H9 (cell line): Measurements from ENCODE around the gene LRRK1. TPM values are rescaled to one million over a fixed set of nuclear protein-coding genes. Genes with fewer than 3 reads are reported as not detected.

Experiments
- DNase-seq: peaks from one replicate; pipeline ENCODE4 v3.0.0-alpha.2; 2017
- H2AFZ ChIP-seq: one replicate; pipeline ENCODE4 v1.6.1; 2013; ENCODE audit warnings: mild to moderate bottlenecking, low read length, control low read depth, moderate library complexity
- H2AK5ac ChIP-seq: 2 replicates; pipeline ENCODE4 v1.6.1; 2013; ENCODE audit warnings: low read length, control low read depth, mixed read lengths; ENCODE audit not compliant: insufficient read length
- H2BK120ac ChIP-seq: one replicate; pipeline ENCODE4 v1.6.1; 2013; ENCODE audit warnings: low read depth, mild to moderate bottlenecking, low read length, control low read depth, inconsistent platforms; ENCODE audit not compliant: poor library complexity, severe bottlenecking
- H2BK12ac ChIP-seq: 2 replicates; pipeline ENCODE4 v1.6.1; 2013; ENCODE audit warnings: low read length, control low read depth, mixed read lengths, low read depth; ENCODE audit not compliant: insufficient read length
- H2BK15ac ChIP-seq: 2 replicates; pipeline ENCODE4 v1.6.1; 2013; ENCODE audit warnings: low read depth, low read length, control low read depth
- H2BK20ac ChIP-seq: one replicate; pipeline ENCODE4 v1.6.1; 2013; ENCODE audit warnings: low read depth, mild to moderate bottlenecking, low read length, control low read depth, inconsistent platforms; ENCODE audit not compliant: poor library complexity, severe bottlenecking
- H2BK5ac ChIP-seq: 2 replicates; pipeline ENCODE4 v1.6.1; 2013; ENCODE audit warnings: low read length, control low read depth, mixed read lengths; ENCODE audit not compliant: insufficient read length
- H3K14ac ChIP-seq: 2 replicates; pipeline ENCODE4 v1.6.1; 2013; ENCODE audit warnings: low read length, control low read depth; ENCODE audit not compliant: insufficient read depth
- H3K18ac ChIP-seq: 2 replicates; pipeline ENCODE4 v1.6.1; 2013; ENCODE audit warnings: low read depth, mild to moderate bottlenecking, mixed read lengths, low read length, control low read depth; ENCODE audit not compliant: insufficient read length
- H3K23ac ChIP-seq: 2 replicates; pipeline ENCODE4 v1.6.1; 2013; ENCODE audit warnings: low read length, control low read depth, mixed read lengths, low read depth; ENCODE audit not compliant: insufficient read length
- H3K23me2 ChIP-seq: 2 replicates; pipeline ENCODE4 v1.6.1; 2013; ENCODE audit warnings: low read depth, mild to moderate bottlenecking, mixed read lengths, low read length, control low read depth; ENCODE audit not compliant: insufficient read length, poor library complexity, severe bottlenecking
- H3K27ac ChIP-seq: 2 replicates; pipeline ENCODE4 v1.5.1; 2013; ENCODE audit warnings: low read length, control low read depth, mixed read lengths, low read depth; ENCODE audit not compliant: insufficient read length
- H3K27me3 ChIP-seq: 2 replicates; pipeline ENCODE4 v1.6.1; 2013; ENCODE audit warnings: low read length, control low read depth, inconsistent platforms; ENCODE audit not compliant: insufficient read depth
- H3K4ac ChIP-seq: 2 replicates; pipeline ENCODE4 v1.6.1; 2013; ENCODE audit warnings: low read depth, mild to moderate bottlenecking, control low read depth, inconsistent platforms, low read length, moderate library complexity
- H3K4me1 ChIP-seq: 2 replicates; pipeline ENCODE4 v1.6.1; 2013; ENCODE audit warnings: low read length, control low read depth, inconsistent platforms; ENCODE audit not compliant: insufficient read depth
- H3K4me2 ChIP-seq: 2 replicates; pipeline ENCODE4 v1.6.1; 2013; ENCODE audit warnings: low read length, control low read depth, mixed read lengths; ENCODE audit not compliant: insufficient read length, insufficient read depth
- H3K56ac ChIP-seq: 2 replicates; pipeline ENCODE4 v1.6.1; 2013; ENCODE audit warnings: low read depth, mild to moderate bottlenecking, mixed read lengths, low read length, control low read depth; ENCODE audit not compliant: insufficient read length
- H3K79me1 ChIP-seq: 2 replicates; pipeline ENCODE4 v1.6.1; 2013; ENCODE audit warnings: low read depth, mild to moderate bottlenecking, moderate library complexity, low read length, control low read depth, inconsistent platforms; ENCODE audit not compliant: insufficient read depth, poor library complexity, severe bottlenecking
- H3K79me2 ChIP-seq: 2 replicates; pipeline ENCODE4 v1.6.1; 2013; ENCODE audit warnings: low read length, control low read depth, inconsistent platforms; ENCODE audit not compliant: insufficient read depth
- H3K9ac ChIP-seq: 2 replicates; pipeline ENCODE4 v1.6.1; 2013; ENCODE audit warnings: low read length, control low read depth, mixed read lengths; ENCODE audit not compliant: insufficient read length; ENCODE audit errors: extremely low read depth
- H3K9me3 ChIP-seq: one replicate; pipeline ENCODE4 v1.6.1; 2013; ENCODE audit warnings: low read depth, low read length, inconsistent platforms; ENCODE audit not compliant: control insufficient read depth
- H3T11ph ChIP-seq: one replicate; pipeline ENCODE4 v1.6.1; 2013; ENCODE audit warnings: mild to moderate bottlenecking, low read length, control low read depth, inconsistent platforms
- H4K20me1 ChIP-seq: one replicate; pipeline ENCODE4 v1.6.1; 2013; ENCODE audit not compliant: control insufficient read depth, insufficient read length, insufficient read depth
- H4K5ac ChIP-seq: 2 replicates; pipeline ENCODE4 v1.6.1; 2013; ENCODE audit warnings: low read depth, mild to moderate bottlenecking, mixed read lengths, low read length, control low read depth; ENCODE audit not compliant: insufficient read length
- H4K8ac ChIP-seq: replicated peaks from 2 replicates; pipeline ENCODE4 v1.6.1; 2013; ENCODE audit warnings: low read length, control low read depth, mixed read lengths, low read depth; ENCODE audit not compliant: insufficient read length
- H4K91ac ChIP-seq: 2 replicates; pipeline ENCODE4 v1.6.1; 2013; ENCODE audit warnings: low read depth, mild to moderate bottlenecking, moderate library complexity, mixed read lengths, low read length, control low read depth; ENCODE audit not compliant: insufficient read length
- H3K27ac Mint-ChIP-seq, 3 experiments: 2 replicates in 2 of 3; 3 replicates in 1 of 3; pipeline ENCODE4 v1.8.0; 2020 to 2021; ENCODE audit warnings: mixed read lengths in 3 of 3, mild to moderate bottlenecking in 1 of 3, moderate library complexity in 1 of 3
- H3K27me3 Mint-ChIP-seq: 2 replicates; pipeline ENCODE4 v1.8.0; 2021; ENCODE audit warnings: low read depth, mild to moderate bottlenecking, moderate library complexity, mixed read lengths
- H3K36me3 Mint-ChIP-seq, 3 experiments: 2 replicates in 2 of 3; 3 replicates in 1 of 3; pipeline ENCODE4 v1.8.0; 2020 to 2021; ENCODE audit warnings: low read depth in 3 of 3, mixed read lengths in 3 of 3; ENCODE audit not compliant: insufficient read depth in 1 of 3
- H3K4me1 Mint-ChIP-seq, 2 experiments: 2 replicates each; pipeline ENCODE4 v1.8.0; 2020; ENCODE audit warnings: mixed read lengths in 2 of 2
- H3K4me3 Mint-ChIP-seq, 2 experiments: 2 replicates in 1 of 2; 3 replicates in 1 of 2; pipeline ENCODE4 v1.8.0; 2020 to 2021; ENCODE audit warnings: mild to moderate bottlenecking in 2 of 2, mixed read lengths in 2 of 2, moderate library complexity in 1 of 2
- H3K9me3 Mint-ChIP-seq, 2 experiments: 2 replicates in 1 of 2; 3 replicates in 1 of 2; pipeline ENCODE4 v1.8.0; 2020; ENCODE audit warnings: mild to moderate bottlenecking in 2 of 2, mixed read lengths in 2 of 2, moderate library complexity in 1 of 2
- CTCF ChIP-seq: fragments of 200-600 bp; sonication (generic); conservative IDR thresholded peaks from 3 replicates; pipeline ENCODE4 v1.8.0; 2021; ENCODE audit warnings: antibody characterized with exemption, mild to moderate bottlenecking
- WGBS: extraction: QIAGEN DNeasy Blood & Tissue Kit; methylation state at CpG from one replicate; pipeline ENCODE4 v1.1.7; 2013; ENCODE audit warnings: missing lambda C conversion rate, low lambda C conversion rate, mixed read lengths; ENCODE audit not compliant: insufficient read length; ENCODE audit errors: extremely low coverage; 5-methylcytosine and 5-hydroxymethylcytosine counted together
- total RNA-seq: library from RNA; stranded (reverse); gene quantifications from 2 replicates; pipeline ENCODE4 v1.2.1, GENCODE V29; 2021

The LRRK1 gene
- total RNA-seq, 1 experiment from 2014 or later, result 4.0 TPM

DNA sequence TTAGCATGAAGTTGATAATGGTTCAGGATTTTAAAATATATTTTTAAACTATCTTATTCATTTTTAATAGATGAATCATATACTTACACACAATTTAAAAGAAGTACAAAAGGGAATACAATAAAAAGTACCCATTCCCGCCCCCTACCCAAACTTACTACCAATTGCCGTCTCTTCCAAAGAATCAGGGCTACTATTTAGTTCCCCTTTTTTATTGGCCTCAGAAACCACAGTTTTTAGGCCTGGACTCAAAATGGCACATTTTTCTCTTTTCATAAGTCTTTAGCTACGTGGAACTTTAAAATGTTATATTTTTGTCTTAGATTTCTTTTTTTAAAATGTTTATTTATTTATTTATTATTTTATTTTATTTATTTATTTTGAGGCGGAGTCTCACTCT, 18.0 kb downstream of the LRRK1 start:
- WGBS, result no CpG with 5 or more reads among the region's 4 CpGs
- Histone ChIP-seq H3K9me3 (no peaks in the 10 kb centered on the region), H3K4me1 (no peaks in the 10 kb centered on the region; the same call in 1 of the 2 replicates), H3K18ac (no peak overlapping the region), H3K14ac (no peak overlapping the region), H3K79me1 (no peaks in the 10 kb centered on the region), H2BK5ac (no peak overlapping the region), H3K23ac (no peak overlapping the region), H3K79me2 (no peaks in the 10 kb centered on the region), H4K5ac (no peak overlapping the region), H4K20me1 (no peaks in the 10 kb centered on the region), H3T11ph (no peak overlapping the region), H2AK5ac (no peak overlapping the region), H2AFZ (no peak overlapping the region), H3K27ac (no peak overlapping the region), H2BK15ac (no peak overlapping the region), H3K9ac (no peak overlapping the region), H3K23me2 (no peaks in the 10 kb centered on the region), H4K91ac (no peak overlapping the region), H3K4me2 (no peak overlapping the region), H3K56ac (no peak overlapping the region), H3K4ac (no peak overlapping the region), H2BK20ac (no peak overlapping the region), H2BK120ac (no peak overlapping the region), H4K8ac (no peak overlapping the region), H3K27me3 (no peaks in the 10 kb centered on the region), H2BK12ac (no peak overlapping the region)
- Mint-ChIP-seq H3K27ac (no peak overlapping the region), H3K36me3 (no peaks in the 10 kb centered on the region), H3K27me3 (no peaks in the 10 kb centered on the region), H3K4me1 (peaks cover 15 to 20% of the 10 kb centered on the region in 2 experiments), H3K4me3 (no peak overlapping the region), H3K9me3 (no peaks in the 10 kb centered on the region)
- no peak for DNase-seq
- TF ChIP-seq CTCF, result no peak
